Activated T-cell treated with anti-CD3 and anti-CD28 coated beads for 48 hours (primary cell): Measurements from ENCODE around the gene SAAL1.

Source experiments
- DNase-seq: peaks from one replicate; pipeline ENCODE4 v3.0.0-alpha.2; 2020; ENCODE audit warnings: low read depth

Gene SAAL1

GRCh38 chr11:18088366-18088765, 17.5 kb downstream of the SAAL1 start:
- no peak for DNase-seq

GRCh38 chr11:18081551-18081950, 24.3 kb downstream of the SAAL1 start:
- no peak for DNase-seq

- no peak for DNase-seq
Measured at GRCh38 chr11:18080451-18080850, 25.4 kb downstream of the SAAL1 start.

- no peak for DNase-seq
Measured at GRCh38 chr11:18078909-18079308, 27.0 kb downstream of the SAAL1 start.

- no peak for DNase-seq
Measured at GRCh38 chr11:18075444-18075843, 30.4 kb downstream of the SAAL1 start.

GRCh38 chr11:18071098-18071705, 34.7 kb downstream of the SAAL1 start:
- no peak for DNase-seq

- DNase-seq: no peak
Measured at GRCh38 chr11:18067372-18067771, 38.5 kb downstream of the SAAL1 start.

- no peak for DNase-seq
Measured at GRCh38 chr11:18066626-18067025, 39.3 kb downstream of the SAAL1 start.

- no peak for DNase-seq
Measured at GRCh38 chr11:18065572-18065971, 40.3 kb downstream of the SAAL1 start.

GRCh38 chr11:18064450-18065054, 41.3 kb downstream of the SAAL1 start:
- DNase-seq: no peak

GRCh38 chr11:18063862-18064434, 41.9 kb downstream of the SAAL1 start:
- DNase-seq: no peak

- no peak for DNase-seq
Measured at GRCh38 chr11:18063125-18063524, 42.8 kb downstream of the SAAL1 start.

GRCh38 chr11:18061351-18061750, 44.5 kb downstream of the SAAL1 start:
- DNase-seq: no peak

- no peak for DNase-seq
Measured at GRCh38 chr11:18056561-18057181, 49.2 kb downstream of the SAAL1 start.

GRCh38 chr11:18054511-18055103, 51.3 kb downstream of the SAAL1 start:
- no peak for DNase-seq

- DNase-seq: no peak
Measured at GRCh38 chr11:18050848-18051247, 55.0 kb downstream of the SAAL1 start.

GRCh38 chr11:18046116-18046777, 59.6 kb downstream of the SAAL1 start, which contains the start of gene TPH1:
Gene TPH1 (minus strand): TSS chr11:18046269. CDS start chr11:18040762, 5,507 bp downstream.
- no peak for DNase-seq

- no peak for DNase-seq
Measured at GRCh38 chr11:18036456-18036855, 69.4 kb downstream of the SAAL1 start.
